ENCODE results near the gene CD300A.

CD300A gene

DNA sequence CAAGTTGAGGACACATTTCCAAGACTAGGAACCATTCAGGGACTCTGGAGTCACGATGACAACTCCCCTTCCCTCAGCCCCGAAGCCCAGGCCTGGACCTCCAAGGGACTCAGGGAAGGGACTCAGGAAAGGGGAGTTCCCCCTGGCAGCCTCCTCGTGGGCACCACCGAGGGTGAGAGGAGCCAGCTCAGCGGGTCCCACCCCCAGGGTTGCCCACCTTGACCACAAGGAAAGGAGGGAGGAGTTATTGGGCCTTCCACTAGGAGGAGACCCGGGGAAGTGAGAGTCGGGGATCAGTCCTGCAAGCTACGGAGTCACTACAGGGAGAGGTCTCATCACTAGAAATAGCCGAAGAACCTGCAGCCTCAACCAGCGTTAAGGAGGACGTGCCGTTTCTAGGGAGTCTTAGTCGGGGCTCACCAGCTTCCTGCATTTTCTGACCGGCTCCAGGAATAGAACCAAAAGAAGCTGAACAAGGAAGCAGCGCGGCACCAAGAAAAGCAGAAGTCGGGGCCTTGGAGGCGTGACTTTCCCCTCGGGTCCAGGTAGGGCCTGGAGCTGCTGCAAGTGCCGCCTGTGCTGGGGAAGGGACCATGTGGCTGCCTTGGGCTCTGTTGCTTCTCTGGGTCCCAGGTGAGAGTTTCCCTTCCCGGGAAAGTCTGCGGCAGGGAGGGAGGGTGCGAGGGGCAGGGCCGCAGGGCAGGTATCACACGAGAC lies at the start of gene CD300A:
TSS of gene CD300A (plus strand) at position 524 of the 717 bp plus-strand sequence. CDS start at position 594, 70 bp downstream.
- DNase-seq: no peak

GRCh38 chr17:74417178-74418045 lies 49.0 kb upstream of the CD300A start:
- DNase-seq: peak; percentile 11

DNA sequence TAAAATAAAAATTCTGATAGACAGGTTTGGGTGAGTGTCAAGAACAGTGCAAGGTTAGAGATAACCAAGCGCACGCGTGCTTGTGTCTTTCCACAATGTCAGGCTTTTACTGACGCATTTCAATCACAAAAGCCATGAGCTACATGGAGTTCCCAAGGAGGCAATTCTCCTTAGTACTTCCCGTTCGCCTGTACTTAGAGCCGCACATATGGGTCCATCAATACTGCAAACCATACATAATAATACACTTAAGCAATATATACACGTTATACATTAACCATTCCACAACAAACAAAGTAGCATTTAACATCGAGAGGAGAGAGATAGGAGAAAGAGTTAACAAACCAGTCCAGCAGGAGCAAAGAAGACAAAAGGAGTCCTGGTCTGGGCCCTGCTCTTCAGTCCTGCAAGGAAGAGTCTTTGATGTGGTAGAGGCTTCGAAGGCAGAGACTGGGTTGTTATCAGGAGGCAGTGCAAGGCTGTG lies 46.5 kb upstream of the CD300A start:
- DNase-seq: no peak

DNA sequence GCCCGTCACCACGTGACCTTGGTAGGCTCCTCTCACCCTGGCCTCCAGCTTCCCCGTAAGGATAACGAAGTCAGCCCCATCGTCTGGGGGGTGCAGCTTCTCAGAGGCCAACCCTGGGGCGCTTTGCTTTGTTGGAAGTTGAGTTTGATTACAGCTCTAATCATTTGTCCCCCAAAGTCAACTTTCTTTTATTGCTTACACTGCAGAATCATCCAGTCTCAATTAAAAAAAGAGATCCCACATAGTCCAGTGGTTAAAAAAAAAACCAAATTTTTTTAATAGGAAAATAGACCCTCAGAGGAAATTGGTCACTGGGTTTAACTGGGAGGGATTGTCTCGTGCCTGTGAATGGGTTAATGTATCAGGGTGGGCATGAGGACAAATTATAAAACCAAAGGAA lies 42.3 kb upstream of the CD300A start:
- no peak for DNase-seq

GRCh38 chr17:74424657-74425056 lies 41.8 kb upstream of the CD300A start:
- DNase-seq: no peak

GRCh38 chr17:74426551-74427047 lies 39.8 kb upstream of the CD300A start:
- no peak for DNase-seq

DNA sequence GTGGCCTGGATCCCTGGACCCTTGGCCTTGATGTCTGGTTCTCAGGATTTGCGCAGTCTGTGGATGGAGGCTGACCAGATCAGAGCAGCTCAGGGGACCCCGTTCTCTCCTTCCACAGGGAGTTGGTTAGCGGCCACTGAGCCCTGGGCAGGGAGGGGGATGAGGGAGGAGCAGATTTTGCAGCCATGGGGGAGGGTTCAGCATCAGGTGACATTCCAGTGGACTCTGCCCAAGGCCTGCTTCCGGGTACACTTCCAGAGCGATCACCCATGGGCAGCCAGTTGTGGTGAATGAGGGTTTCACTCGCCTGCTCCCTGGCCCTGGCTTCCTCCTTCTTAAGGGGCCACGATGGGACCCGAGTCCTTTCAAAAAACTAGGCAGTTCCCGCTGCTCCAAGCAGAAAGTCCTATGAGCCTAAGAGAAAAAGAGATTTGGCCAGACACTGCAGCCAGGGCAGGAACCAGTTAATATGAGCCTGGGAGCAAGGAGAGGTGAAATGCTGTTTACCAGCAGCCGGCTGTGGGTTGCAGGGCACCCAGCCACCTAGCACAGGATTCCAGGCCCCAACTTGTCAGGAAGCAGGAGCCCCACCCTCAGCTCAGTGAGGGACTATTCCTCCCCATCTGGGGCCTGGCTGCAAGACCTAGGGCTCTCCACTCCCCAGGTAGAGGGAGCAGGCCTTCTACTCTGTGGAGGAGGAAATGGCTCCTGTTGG lies 39.2 kb upstream of the CD300A start:
- DNase-seq: no peak

DNA sequence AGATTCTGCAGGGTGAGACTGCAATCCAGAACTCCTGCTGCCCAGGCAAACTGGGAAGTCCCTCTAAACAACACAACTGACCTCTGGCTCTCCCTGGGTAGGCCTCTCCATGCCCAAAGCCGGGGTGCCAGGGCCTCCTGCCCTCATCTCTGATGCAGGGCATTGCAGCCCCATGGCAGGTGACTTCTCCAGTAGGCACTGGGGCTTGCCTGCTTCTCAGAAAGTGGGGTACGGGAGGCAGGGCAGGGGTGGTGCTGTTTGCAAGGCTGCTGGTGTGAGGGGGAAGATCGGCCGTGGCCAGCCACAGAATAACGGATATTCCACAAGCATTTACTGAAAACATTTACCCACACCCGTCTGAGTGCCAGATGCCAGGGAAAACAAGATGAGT lies 38.7 kb upstream of the CD300A start:
- no peak for DNase-seq

GRCh38 chr17:74429604-74430384 lies 36.6 kb upstream of the CD300A start:
- peak; percentile 55 for DNase-seq

DNA sequence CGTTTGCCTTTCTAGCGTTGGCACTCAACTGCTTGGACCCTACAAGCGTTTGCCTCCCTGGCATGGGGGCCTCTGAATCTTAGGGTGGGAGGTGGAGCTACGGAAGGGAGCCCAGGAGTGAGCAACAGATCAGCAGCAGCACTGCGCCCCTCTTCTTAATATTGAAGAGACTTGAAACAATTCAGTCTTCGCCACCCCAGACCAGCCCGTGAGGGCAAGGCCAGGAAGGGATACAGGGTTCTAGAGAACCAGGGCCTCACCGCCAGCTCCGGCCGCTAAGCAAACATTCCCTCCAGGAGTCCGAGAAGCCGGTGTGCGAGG lies 36.1 kb upstream of the CD300A start:
- DNase-seq: no peak

GRCh38 chr17:74430706-74431567 lies 35.5 kb upstream of the CD300A start:
- DNase-seq: peak; percentile 89

DNA sequence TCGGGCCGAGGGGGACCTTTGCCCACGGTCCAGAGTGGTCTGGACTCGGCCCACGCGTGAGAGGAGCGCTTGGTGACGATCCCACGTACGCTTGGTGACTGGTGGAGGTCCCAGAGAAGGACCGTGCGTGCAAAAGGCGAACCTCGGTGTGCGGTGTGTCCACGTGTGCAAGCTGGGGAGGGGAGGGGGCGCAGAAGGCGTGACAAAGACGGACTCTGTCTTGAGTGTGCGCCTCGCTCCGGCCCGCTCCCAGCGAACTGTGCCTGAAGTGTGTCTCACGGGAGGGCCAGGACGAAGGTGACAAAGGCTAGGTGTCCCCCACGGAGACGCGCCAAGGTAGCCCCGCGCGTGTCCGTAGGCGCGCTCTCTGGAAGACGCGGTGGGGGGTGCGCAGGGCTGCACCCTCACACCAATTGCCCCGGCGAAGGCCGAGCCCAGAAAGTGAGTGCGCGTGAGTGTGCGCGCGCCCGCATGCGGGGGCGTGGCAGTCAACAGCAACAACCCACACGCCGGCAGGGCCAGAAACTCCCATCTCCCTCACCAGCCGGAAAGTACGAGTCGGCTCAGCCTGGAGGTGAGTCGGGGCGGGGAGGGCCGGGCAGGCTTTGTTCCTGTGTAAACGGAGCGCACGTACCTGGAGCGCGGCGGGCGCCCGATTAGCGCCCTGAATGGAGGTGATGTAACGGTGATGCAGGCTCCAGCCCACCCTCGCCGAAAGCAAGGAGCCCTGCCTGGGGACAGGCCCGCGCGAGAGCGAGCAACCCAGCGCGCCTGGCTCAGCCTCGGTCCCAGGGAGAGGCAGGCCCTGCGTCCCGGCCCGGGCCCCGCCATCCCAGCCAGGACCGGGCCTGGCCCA lies 34.6 kb upstream of the CD300A start, which contains the start of gene GPRC5C:
TSS of gene GPRC5C (plus strand) at position 521 of the 856 bp plus-strand sequence. CDS start 7,689 bp downstream, outside the sequence.
- DNase-seq: peak; percentile 55

DNA sequence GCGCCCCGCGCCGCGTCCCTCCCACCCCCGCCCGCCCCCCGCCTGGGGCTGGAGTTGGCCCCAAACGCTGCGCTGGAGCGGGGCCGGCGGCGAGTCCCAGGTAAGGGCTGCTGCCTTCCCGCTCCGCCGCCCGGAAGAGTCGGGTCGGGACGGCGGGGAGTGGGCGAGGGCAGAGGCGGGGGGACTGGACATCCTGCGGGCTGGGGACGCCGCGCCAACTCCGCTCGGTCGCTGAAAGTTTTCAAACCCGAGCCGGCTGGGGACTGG lies 34.1 kb upstream of the CD300A start:
- DNase-seq: no peak

GRCh38 chr17:74432766-74433391 lies 33.6 kb upstream of the CD300A start:
- DNase-seq: no peak

GRCh38 chr17:74433421-74434121 lies 32.9 kb upstream of the CD300A start:
- DNase-seq: no peak

GRCh38 chr17:74435775-74436359 lies 30.6 kb upstream of the CD300A start:
- DNase-seq: no peak

DNA sequence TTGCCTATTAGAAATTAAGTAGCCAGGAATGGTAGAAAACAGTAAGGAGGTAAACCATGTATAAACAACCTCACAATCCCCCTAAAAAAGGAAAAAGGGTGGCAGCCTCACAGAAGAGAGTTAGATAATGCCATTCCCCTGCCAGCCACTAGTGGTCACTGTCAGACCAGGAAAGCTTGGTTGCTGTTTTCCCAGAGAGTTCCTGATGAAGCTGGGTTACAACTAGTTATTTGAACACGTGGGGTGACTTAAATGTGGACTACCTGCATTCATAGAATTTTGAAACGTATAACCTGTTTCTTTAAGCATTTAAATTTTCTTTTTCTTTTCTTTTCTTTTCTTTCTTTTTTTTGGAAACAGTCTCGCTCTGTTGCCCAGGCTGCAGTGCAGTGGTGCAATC lies 28.7 kb upstream of the CD300A start:
- no peak for DNase-seq

DNA sequence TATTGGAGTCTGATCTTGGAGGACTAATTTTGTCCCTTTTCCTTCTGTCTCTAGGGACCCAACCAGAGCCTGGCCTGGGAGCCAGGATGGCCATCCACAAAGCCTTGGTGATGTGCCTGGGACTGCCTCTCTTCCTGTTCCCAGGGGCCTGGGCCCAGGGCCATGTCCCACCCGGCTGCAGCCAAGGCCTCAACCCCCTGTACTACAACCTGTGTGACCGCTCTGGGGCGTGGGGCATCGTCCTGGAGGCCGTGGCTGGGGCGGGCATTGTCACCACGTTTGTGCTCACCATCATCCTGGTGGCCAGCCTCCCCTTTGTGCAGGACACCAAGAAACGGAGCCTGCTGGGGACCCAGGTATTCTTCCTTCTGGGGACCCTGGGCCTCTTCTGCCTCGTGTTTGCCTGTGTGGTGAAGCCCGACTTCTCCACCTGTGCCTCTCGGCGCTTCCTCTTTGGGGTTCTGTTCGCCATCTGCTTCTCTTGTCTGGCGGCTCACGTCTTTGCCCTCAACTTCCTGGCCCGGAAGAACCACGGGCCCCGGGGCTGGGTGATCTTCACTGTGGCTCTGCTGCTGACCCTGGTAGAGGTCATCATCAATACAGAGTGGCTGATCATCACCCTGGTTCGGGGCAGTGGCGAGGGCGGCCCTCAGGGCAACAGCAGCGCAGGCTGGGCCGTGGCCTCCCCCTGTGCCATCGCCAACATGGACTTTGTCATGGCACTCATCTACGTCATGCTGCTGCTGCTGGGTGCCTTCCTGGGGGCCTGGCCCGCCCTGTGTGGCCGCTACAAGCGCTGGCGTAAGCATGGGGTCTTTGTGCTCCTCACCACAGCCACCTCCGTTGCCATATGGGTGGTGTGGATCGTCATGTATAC lies 26.5 kb upstream of the CD300A start:
- DNase-seq: no peak

All from NCI-H1092 treated with DMSO at 0.1 percent for 48 hours (cell line).